Activated naive CD4-positive, alpha-beta T cell treated with anti-CD3 and anti-CD28 coated beads for 36 hours (primary cell): ENCODE data around the gene RASL10A. TPM values are rescaled to one million over a fixed set of nuclear protein-coding genes. Genes with fewer than 3 reads are reported as not detected.
A peak's percentile ranks its signal among the peaks of the same experiment; 100 is the strongest.

Experiments used
- CTCF ChIA-PET: fragments of 350-600 bp; sonication (Branson Sonifier 250); formaldehyde crosslinking; loops from one replicate; lab custom pipeline; 2021; ENCODE audit warnings: antibody characterized with exemption; lab: Charles Lee
- DNase-seq: peaks from one replicate; pipeline ENCODE4 v3.0.0-alpha.2; 2020
- H3K27ac Mint-ChIP-seq: one replicate; pipeline ENCODE4 v1.8.0; 2021; ENCODE audit warnings: mild to moderate bottlenecking, mixed read lengths
- H3K27me3 Mint-ChIP-seq: one replicate; pipeline ENCODE4 v1.8.0; 2021; ENCODE audit warnings: low read depth, mixed read lengths
- H3K36me3 Mint-ChIP-seq: one replicate; pipeline ENCODE4 v1.8.0; 2021; ENCODE audit warnings: low read depth, mixed read lengths
- H3K4me1 Mint-ChIP-seq: one replicate; pipeline ENCODE4 v1.8.0; 2021; ENCODE audit warnings: low read depth, mixed read lengths
- H3K4me3 Mint-ChIP-seq: one replicate; pipeline ENCODE4 v1.8.0; 2021; ENCODE audit warnings: mild to moderate bottlenecking, moderate library complexity, mixed read lengths
- H3K9me3 Mint-ChIP-seq: one replicate; pipeline ENCODE4 v1.8.0; 2021; ENCODE audit warnings: mixed read lengths
- intact Hi-C: fragments of 100-400 bp; cut with micrococcal nuclease; formaldehyde crosslinking; loops from one replicate; pipeline ENCODE4 v1.15.1; 2023
- microRNA-seq: library from miRNA; unstranded; fragments of <30 nt; microRNA quantifications from one replicate; pipeline ENCODE4 v1.2.0, GENCODE V29; 2022; ENCODE audit warnings: borderline microRNAs expressed, borderline replicate concordance
- total RNA-seq, 2 experiments: library from RNA; stranded (reverse); gene quantifications; one replicate each; pipeline ENCODE4 v1.2.3, GENCODE V29; 2021

Gene RASL10A
- total RNA-seq, 2 experiments from 2014 or later = not detected

DNA sequence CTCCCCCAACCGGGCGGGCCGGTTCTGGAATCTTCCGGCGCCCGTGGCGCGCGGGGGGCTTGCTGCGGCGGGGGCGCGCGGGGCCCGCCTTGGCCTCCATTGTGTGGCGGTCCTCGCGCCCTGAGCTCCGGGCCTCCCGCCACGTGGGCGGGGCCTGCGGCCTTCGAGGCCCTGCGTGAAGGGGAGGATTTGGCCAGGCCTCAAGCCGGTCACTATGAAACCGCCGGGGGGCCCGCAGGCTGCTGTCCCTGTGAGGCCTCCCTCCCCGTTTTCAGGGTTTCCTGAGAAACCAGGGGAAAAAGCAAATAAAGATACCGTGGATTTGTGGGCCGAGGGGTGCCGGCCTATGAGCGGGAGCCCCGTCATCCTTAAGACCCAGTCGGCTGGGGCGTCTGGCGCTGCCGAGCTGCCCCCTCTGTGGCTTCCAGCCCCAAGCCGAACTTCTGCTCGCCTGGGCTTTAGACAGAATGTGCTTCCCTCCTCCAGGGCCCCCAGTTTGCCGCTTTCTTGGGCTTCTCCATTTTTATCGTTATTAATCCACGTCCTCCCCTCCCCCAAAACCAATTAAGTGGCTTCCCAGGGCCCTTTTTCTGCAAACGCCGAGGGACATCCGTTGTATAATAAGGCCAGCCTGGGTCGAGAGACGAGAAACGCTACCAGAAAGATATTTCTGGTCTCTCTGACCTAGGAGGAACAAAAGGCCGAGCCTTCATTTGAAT, 46.8 kb downstream of the RASL10A start:
- CTCF ChIA-PET = no interaction called here
- peaks cover 63% of the 10 kb centered on the region for H3K36me3 Mint-ChIP-seq
- no peaks in the 10 kb centered on the region for H3K9me3 Mint-ChIP-seq
- H3K27me3 Mint-ChIP-seq = no peaks in the 10 kb centered on the region
- H3K4me3 Mint-ChIP-seq = peak overlapping the region; percentile 99
- peaks cover 46% of the 10 kb centered on the region for H3K4me1 Mint-ChIP-seq
- peak overlapping the region; percentile 100 for H3K27ac Mint-ChIP-seq
- intact Hi-C loops = loop anchor here (2.0 kb wide), 2 partner anchors 284 to 386 kb away; partner anchors contain the start of genes THOC5 and ZNRF3
- DNase-seq = peak; percentile 32

DNA sequence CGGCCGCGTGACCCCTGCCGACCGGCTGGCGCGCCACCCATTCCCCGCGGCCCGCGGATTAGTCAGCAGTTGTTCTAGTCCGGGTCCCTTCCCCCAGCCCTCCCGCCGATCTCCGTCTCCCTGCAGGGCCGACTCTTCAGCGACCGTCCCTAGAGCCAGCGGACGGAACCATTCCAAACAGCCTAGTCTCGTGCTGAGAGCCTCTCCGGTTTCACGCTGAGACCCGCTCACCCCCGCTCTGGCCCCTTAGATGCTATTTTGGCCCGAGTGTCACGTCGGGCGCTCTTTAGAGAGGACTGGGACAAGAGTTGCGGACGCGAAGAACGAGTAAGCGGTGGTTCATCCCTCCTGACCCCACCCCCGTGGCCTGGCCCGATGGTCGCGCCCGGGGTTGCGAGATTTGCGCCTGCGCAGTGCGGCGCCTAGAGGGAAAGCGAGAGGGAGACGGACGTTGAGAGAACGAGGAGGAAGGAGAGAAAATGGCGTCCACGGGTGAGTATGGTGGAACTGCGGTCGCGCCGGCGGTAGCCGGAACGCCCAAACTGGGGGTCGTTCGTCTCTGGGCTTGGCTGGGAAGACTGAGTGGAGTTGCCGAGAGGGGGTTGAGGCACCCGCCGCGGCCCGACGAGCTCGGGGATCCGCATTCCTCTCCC, 47.5 kb downstream of the RASL10A start, which contains the start of the genes EWSR1 and RHBDD3:
Gene EWSR1 (plus strand): TSS at position 411 of the 653 bp plus-strand sequence. CDS start 69 bp downstream, at position 480.
Gene RHBDD3 (minus strand): TSS at position 124 of the 653 bp plus-strand sequence. CDS start 2,355 bp downstream, outside the sequence.
- H3K36me3 Mint-ChIP-seq = peaks cover 57% of the 10 kb centered on the region
- H3K4me1 Mint-ChIP-seq = peaks cover 39% of the 10 kb centered on the region
- H3K9me3 Mint-ChIP-seq = no peaks in the 10 kb centered on the region
- peak within 1 kb of the TSS; percentile 100 for H3K27ac Mint-ChIP-seq
- H3K4me3 Mint-ChIP-seq = peak within 1 kb of the TSS; percentile 99
- DNase-seq = peak; percentile 94
- intact Hi-C loops = loop anchor here (1.0 to 2.0 kb wide), 3 partner anchors 285 to 527 kb away; partner anchors contain the start of genes CHEK2, THOC5 and ZNRF3
- CTCF ChIA-PET = no interaction called here
- no peaks in the 10 kb centered on the region for H3K27me3 Mint-ChIP-seq

DNA sequence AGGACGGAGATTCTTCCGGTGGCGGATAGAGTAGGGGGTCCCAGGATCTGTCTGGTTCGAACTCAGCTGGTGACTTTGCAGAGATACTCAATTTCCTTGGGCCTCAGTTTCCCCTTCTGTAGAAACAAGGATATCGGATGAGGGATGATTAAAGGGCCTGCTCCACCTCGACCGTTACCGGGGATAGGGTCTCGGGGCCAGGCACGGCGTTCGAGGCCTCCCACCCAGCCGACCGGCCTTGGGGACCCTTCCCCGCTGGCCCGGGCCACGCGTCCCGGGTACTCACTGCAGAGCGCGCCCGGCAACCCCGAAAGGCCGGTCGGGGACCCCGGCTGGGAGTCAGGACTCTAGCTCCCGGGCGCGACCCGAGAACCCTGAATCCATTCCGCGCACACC, 48.0 kb downstream of the RASL10A start:
- DNase-seq = peak; percentile 8
- peaks cover 34% of the 10 kb centered on the region for H3K4me1 Mint-ChIP-seq
- intact Hi-C loops = loop anchor here (1.0 kb wide), 1 partner anchor 526 kb away; the partner anchor contains the start of gene CHEK2
- peak overlapping the region; percentile 99 for H3K4me3 Mint-ChIP-seq
- H3K27me3 Mint-ChIP-seq = no peaks in the 10 kb centered on the region
- peaks cover 53% of the 10 kb centered on the region for H3K36me3 Mint-ChIP-seq
- H3K27ac Mint-ChIP-seq = peak overlapping the region; percentile 100
- H3K9me3 Mint-ChIP-seq = no peaks in the 10 kb centered on the region
- CTCF ChIA-PET = interaction anchor here (0.7 kb wide), 1 partner anchor 46 kb away, joined by 4 read pairs; no protein-coding TSS in a partner anchor

DNA sequence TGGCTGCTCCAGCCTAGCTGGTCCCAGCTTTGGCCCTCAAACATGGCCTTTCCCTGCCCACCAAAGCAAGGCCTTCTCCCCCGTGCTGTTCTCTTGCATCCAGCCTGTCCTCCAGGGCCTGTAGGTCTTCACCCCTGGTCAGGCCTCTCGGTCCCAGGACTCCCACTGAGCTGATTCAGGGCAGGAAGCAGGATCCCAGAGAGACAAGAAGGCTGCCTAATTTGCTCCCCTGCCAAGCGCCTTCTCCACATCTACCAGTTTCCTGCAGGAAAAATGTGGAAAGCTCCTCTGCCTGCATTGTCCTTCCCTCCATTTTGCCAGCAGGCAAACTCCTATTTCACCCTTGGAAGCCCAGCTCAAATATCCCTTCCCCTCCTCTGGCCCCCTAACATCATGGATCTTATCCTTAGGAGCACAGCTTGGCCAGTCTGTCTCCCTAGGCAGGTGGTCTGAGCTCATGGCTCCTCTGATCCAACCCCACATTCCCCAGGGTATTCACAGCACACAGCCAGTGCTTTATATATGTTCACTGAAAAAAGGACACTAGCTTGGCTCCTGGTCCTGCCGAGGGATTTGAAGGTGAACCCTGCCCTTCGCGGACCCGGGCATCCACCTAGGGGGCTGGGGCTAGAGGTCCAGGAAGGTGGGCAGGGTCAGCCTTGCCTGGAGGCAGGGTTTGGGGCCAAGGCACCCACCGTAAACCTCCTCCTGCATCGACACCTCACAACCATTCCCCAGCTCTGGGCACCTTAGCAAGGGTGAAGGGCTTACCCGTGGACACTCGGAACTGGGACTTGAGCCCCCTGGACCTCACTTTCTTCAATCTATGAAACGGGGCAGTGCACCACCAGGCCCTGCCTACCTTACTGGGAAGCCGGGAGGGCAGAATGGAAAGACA, 48.7 kb downstream of the RASL10A start:
- peaks cover 27% of the 10 kb centered on the region for H3K4me1 Mint-ChIP-seq
- CTCF ChIA-PET = interaction anchor here (0.7 kb wide), 1 partner anchor 46 kb away, joined by 4 read pairs; no protein-coding TSS in a partner anchor
- intact Hi-C loops = loop anchor here (1.0 kb wide), 1 partner anchor 526 kb away; the partner anchor contains the start of gene CHEK2

DNA sequence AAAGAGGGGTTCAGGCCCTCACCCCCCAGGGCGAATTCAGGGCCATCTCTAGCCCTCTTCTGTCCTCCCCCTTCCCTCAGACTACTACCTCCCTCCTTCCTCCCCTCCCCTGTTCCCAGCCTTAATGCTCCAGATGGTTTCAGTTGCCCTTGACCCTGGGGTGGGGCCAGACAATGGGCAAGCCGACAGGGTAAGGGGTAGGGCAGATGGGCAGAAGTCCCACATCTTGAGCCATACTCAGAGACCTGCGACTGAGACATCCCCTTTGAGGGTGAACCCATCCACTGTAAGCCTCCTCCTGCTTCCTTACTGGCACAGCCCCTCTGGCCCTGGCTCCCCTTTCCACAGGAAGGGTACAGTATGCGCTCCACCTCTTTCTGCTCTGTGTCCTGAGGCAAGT, 49.6 kb downstream of the RASL10A start:
- Mint-ChIP-seq H3K36me3 (peaks cover 42% of the 10 kb centered on the region), H3K27me3 (no peaks in the 10 kb centered on the region), H3K4me1 (peaks cover 19% of the 10 kb centered on the region), H3K9me3 (no peaks in the 10 kb centered on the region), H3K27ac (no peak overlapping the region), H3K4me3 (peak overlapping the region; percentile 99)
- no peak for DNase-seq
- intact Hi-C loops = no loop called here
- CTCF ChIA-PET = no interaction called here

More for the DNA sequence above, 48.7 kb downstream of the RASL10A start:
- peak overlapping the region; percentile 99 for H3K4me3 Mint-ChIP-seq
- no peaks in the 10 kb centered on the region for H3K27me3 Mint-ChIP-seq
- peaks cover 47% of the 10 kb centered on the region for H3K36me3 Mint-ChIP-seq
- no peaks in the 10 kb centered on the region for H3K9me3 Mint-ChIP-seq
- DNase-seq = no peak
- peak overlapping the region; percentile 87 for H3K27ac Mint-ChIP-seq

DNA sequence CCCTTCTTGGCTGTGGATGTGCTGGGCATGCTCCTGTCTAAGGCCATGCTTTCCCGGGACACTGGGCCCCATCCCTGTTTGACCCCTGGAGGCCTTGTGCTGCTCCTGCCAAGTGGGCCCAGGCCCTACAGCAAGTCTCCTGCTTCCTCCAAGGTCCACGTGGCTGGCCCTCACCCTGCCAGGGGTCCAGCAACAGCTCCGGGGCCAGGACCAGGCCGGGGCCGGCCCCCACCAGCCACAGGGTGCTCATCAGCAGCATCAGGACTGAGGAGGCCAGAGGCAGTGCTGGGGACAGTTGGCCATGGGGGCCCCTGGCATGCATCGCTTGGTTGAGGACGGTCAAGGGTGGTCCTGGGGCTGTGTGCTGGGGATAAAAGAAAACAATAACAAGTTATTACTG, 50.2 kb downstream of the RASL10A start:
- CTCF ChIA-PET = interaction anchor here (0.6 to 1.3 kb wide), 2 partner anchors 19 to 166 kb away, joined by 3 read pairs; no protein-coding TSS in a partner anchor
- H3K9me3 Mint-ChIP-seq = no peaks in the 10 kb centered on the region

DNA sequence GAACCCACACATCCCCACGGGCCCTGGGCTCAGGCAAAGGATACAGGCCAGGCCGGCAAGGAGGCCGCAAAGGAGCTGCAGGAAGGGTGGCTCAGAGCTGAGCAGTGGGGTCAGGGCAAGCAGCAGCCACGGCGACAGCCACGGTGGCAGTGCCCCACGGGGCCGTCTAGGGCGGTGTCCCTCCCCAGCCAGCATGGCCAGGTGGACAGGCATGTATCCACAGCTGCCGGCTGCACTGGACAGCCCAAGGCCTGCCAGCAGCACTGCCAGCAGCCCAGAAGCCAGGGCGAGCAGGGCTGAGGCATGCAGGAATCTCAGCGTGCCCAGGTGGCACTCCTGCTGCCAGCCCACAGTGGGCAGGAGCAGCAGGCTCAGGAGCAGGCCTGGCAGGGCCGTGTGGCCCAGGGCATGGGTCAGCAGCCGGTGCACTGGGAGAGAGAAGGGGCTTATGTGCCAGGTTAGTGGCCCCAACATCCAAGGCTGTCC, 51.7 kb downstream of the RASL10A start:
- Mint-ChIP-seq H3K4me1 (peaks cover 9% of the 10 kb centered on the region), H3K9me3 (no peaks in the 10 kb centered on the region), H3K27ac (no peak overlapping the region), H3K4me3 (no peak overlapping the region), H3K36me3 (peaks cover 21% of the 10 kb centered on the region), H3K27me3 (no peaks in the 10 kb centered on the region)
- intact Hi-C loops = no loop called here
- CTCF ChIA-PET = no interaction called here
- no peak for DNase-seq

More for the DNA sequence above, 50.2 kb downstream of the RASL10A start:
- Mint-ChIP-seq H3K4me1 (peaks cover 12% of the 10 kb centered on the region), H3K27ac (no peak overlapping the region), H3K27me3 (no peaks in the 10 kb centered on the region), H3K36me3 (peaks cover 35% of the 10 kb centered on the region), H3K4me3 (no peak overlapping the region)
- no peak for DNase-seq
- intact Hi-C loops = no loop called here

Small RNA genes within 50 kb of the gene (microRNA-seq; reads per million reads assigned to microRNA genes)
- 86.7 reads per million, percentile 56 among the genes with 10 or more reads in this experiment for gene MIR3653

Other genes starting within 250 kb of the RASL10A start
- under 1 TPM; 0.17 to 0.35 TPM for gene KREMEN1, start 242.7 kb downstream of the RASL10A start, total RNA-seq
- gene EMID1, start 109.8 kb downstream of the RASL10A start, total RNA-seq = not detected
- 10 to 100 TPM; 17.6 to 20.5 TPM for gene RHBDD3, start 47.7 kb downstream of the RASL10A start, total RNA-seq
- gene EWSR1, start 47.4 kb downstream of the RASL10A start, total RNA-seq = 100 to 1,000 TPM; 274 to 303 TPM
- gene GAS2L1, start 9.0 kb downstream of the RASL10A start, total RNA-seq = under 1 TPM; 0.12 to 0.26 TPM
- 10 to 100 TPM; 52.0 to 52.2 TPM for gene AP1B1, start 72.9 kb upstream of the RASL10A start, total RNA-seq
- gene RFPL1, start 122.9 kb upstream of the RASL10A start, total RNA-seq = not detected
- 1 to 10 TPM; 2.5 to 3.5 TPM for gene NEFH, start 164.5 kb upstream of the RASL10A start, total RNA-seq
- gene THOC5, start 238.1 kb upstream of the RASL10A start, total RNA-seq = 10 to 100 TPM; 54.8 to 55.1 TPM